ENCODE results near the gene SPG7. TPM values are rescaled to one million over a fixed set of nuclear protein-coding genes. Genes with fewer than 3 reads are reported as not detected.

The SPG7 gene
- total and polyA plus RNA-seq, 9 of the 15 experiments (the other 6 are each of a cell fraction or from before 2014, with no cell fraction given): 5.8 to 89.1 (median 49.4) TPM

- TF ChIP-seq ZNF764 (CRISPR knock-in tag; IDR thresholded peaks at IDR 0.05; ENCODE audit: low read depth) (no peak), L3MBTL2 (IDR thresholded peaks at IDR 0.05) (peak; percentile 60), HDAC8 (tag; IDR thresholded peaks at IDR 0.05) (no peak), SOX6 (IDR thresholded peaks at IDR 0.05) (no peak), USF1 (CRISPR knock-in tag; IDR thresholded peaks at IDR 0.05) (peak; percentile 92), CTBP1 (IDR thresholded peaks at IDR 0.05; ENCODE audit: borderline replicate concordance) (peak; percentile 34), CBFB (CRISPR knock-in tag; IDR thresholded peaks at IDR 0.05) (peak; percentile 40; the same call in 1 of the 2 replicates), TAF9B (IDR thresholded peaks at IDR 0.05; ENCODE audit: partially characterized antibody) (no peak), FOXP1 (CRISPR knock-in tag; IDR thresholded peaks at IDR 0.05) (peak; percentile 51; the same call in 1 of the 2 replicates), E2F4 (CRISPR knock-in tag; IDR thresholded peaks at IDR 0.05; ENCODE audit: low read depth) (peak; percentile 13; the same call in 1 of the 2 replicates), KDM4B (IDR thresholded peaks at IDR 0.05; ENCODE audit: borderline replicate concordance in 2 of 2, low read depth in 1 of 2) (no peak), ZNF311 (CRISPR knock-in tag; IDR thresholded peaks at IDR 0.05) (no peak), POLR3A (IDR thresholded peaks at IDR 0.05; ENCODE audit: borderline replicate concordance, extremely low read depth, insufficient read depth, insufficient read length) (no peak)
- TF ChIP-seq, protein P1, sequence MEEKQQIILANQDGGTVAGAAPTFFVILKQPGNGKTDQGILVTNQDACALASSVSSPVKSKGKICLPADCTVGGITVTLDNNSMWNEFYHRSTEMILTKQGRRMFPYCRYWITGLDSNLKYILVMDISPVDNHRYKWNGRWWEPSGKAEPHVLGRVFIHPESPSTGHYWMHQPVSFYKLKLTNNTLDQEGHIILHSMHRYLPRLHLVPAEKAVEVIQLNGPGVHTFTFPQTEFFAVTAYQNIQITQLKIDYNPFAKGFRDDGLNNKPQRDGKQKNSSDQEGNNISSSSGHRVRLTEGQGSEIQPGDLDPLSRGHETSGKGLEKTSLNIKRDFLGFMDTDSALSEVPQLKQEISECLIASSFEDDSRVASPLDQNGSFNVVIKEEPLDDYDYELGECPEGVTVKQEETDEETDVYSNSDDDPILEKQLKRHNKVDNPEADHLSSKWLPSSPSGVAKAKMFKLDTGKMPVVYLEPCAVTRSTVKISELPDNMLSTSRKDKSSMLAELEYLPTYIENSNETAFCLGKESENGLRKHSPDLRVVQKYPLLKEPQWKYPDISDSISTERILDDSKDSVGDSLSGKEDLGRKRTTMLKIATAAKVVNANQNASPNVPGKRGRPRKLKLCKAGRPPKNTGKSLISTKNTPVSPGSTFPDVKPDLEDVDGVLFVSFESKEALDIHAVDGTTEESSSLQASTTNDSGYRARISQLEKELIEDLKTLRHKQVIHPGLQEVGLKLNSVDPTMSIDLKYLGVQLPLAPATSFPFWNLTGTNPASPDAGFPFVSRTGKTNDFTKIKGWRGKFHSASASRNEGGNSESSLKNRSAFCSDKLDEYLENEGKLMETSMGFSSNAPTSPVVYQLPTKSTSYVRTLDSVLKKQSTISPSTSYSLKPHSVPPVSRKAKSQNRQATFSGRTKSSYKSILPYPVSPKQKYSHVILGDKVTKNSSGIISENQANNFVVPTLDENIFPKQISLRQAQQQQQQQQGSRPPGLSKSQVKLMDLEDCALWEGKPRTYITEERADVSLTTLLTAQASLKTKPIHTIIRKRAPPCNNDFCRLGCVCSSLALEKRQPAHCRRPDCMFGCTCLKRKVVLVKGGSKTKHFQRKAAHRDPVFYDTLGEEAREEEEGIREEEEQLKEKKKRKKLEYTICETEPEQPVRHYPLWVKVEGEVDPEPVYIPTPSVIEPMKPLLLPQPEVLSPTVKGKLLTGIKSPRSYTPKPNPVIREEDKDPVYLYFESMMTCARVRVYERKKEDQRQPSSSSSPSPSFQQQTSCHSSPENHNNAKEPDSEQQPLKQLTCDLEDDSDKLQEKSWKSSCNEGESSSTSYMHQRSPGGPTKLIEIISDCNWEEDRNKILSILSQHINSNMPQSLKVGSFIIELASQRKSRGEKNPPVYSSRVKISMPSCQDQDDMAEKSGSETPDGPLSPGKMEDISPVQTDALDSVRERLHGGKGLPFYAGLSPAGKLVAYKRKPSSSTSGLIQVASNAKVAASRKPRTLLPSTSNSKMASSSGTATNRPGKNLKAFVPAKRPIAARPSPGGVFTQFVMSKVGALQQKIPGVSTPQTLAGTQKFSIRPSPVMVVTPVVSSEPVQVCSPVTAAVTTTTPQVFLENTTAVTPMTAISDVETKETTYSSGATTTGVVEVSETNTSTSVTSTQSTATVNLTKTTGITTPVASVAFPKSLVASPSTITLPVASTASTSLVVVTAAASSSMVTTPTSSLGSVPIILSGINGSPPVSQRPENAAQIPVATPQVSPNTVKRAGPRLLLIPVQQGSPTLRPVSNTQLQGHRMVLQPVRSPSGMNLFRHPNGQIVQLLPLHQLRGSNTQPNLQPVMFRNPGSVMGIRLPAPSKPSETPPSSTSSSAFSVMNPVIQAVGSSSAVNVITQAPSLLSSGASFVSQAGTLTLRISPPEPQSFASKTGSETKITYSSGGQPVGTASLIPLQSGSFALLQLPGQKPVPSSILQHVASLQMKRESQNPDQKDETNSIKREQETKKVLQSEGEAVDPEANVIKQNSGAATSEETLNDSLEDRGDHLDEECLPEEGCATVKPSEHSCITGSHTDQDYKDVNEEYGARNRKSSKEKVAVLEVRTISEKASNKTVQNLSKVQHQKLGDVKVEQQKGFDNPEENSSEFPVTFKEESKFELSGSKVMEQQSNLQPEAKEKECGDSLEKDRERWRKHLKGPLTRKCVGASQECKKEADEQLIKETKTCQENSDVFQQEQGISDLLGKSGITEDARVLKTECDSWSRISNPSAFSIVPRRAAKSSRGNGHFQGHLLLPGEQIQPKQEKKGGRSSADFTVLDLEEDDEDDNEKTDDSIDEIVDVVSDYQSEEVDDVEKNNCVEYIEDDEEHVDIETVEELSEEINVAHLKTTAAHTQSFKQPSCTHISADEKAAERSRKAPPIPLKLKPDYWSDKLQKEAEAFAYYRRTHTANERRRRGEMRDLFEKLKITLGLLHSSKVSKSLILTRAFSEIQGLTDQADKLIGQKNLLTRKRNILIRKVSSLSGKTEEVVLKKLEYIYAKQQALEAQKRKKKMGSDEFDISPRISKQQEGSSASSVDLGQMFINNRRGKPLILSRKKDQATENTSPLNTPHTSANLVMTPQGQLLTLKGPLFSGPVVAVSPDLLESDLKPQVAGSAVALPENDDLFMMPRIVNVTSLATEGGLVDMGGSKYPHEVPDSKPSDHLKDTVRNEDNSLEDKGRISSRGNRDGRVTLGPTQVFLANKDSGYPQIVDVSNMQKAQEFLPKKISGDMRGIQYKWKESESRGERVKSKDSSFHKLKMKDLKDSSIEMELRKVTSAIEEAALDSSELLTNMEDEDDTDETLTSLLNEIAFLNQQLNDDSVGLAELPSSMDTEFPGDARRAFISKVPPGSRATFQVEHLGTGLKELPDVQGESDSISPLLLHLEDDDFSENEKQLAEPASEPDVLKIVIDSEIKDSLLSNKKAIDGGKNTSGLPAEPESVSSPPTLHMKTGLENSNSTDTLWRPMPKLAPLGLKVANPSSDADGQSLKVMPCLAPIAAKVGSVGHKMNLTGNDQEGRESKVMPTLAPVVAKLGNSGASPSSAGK (IDR thresholded peaks at IDR 0.05): peak; percentile 36; the same call in 1 of the 2 replicates
Observed at GRCh38 chr16:89565506-89566372, 57.5 kb downstream of the SPG7 start (continued).
